NCI-H1930 (cell line): ENCODE measurements around the gene CALD1.

Experiments
- DNase-seq, 2 experiments: peaks; one replicate each; lab custom pipeline; 2025; lab: John Stamatoyannopoulos, UW

Gene CALD1

GRCh38 chr7:134761266-134761665, 18.2 kb upstream of the CALD1 start:
- no peak for DNase-seq

GRCh38 chr7:134763960-134764359, 15.5 kb upstream of the CALD1 start:
- DNase-seq: no peak

DNA sequence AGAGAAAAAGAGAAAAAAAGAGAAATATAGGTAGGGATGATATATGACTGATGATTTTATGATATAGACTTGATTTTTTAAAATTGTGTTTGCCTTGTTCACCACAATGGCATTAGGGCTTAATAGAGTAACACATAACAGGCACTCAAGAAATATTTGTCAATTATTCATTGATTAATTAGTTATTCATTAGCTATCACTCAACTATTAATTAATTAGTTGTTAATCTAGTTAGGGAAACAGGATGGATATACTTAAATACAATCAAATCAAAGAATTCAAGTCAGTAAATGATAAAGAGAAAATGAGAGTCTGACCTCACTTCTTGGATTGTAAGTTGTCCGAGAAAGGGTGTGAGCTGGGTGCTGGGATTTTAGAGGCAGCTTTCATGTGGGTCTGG, 15.1 kb upstream of the CALD1 start:
- DNase-seq: no peak

DNA sequence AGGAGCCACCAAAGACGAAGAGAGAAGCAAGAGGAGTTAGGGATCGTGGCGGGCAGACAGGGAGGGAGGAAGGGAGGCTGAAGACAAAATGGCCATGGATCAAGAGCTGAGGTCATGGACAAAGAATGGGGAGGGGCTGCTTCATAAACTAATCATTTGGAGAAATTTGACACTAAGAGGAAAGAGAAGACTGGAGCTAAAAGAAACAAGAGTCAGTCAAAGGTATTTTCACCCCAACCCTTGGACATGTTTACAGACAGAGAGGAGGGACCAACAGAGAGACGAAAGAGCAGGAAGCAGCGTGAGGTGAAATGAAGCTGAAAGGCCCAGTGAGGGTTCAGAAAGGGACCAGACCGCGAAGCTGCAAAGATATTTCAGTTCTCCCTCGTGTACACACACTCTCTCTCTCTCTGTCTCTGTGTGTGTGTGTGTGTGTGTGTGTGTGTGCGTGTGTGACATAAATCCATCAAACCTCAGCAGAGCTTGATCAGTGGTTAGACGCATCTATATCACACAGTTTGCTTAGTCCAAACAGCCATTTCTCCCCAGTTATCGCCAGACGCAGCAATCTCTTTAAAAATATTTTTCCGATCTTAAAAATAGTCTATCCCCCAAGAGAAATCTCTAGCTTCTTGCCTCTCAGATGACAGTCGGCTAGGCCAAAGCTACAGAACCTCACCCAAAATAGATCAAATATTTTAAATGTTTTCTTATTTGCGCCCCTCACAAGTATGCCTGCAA, 12.5 kb upstream of the CALD1 start:
- no peak for DNase-seq

DNA sequence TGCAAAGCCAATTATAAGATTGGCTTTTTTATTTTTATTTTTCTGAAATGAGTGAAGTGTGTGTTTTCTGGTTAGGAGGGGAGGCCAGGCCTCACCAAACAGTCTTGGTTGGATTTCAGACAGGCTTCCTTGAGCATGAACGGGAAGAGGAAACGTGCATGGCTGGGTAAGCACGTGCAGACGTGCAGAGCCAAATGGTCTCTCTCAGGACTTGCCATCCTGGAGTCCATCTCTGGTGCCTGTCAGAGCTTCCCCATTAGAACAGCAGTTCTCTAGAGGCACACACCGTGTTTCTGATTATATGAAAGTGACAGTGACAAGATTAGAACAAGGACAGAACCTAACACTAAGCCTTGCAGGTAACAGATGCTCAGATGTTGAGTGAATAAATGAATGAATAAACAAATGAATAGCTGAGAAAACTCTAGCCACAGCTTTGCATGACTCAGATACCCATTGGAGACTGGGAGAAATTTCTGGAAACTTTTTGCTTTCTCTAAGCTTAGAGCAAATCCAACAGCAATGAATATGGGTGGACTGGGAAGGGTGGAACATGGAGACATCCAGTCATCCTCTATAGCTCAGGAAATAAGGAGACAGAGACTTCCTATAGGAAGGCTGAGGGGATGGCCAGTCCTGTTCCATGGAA, 11.8 kb upstream of the CALD1 start:
- no peak for DNase-seq

- no peak for DNase-seq
Measured at GRCh38 chr7:134768243-134768642, 11.2 kb upstream of the CALD1 start.

- no peak for DNase-seq
Measured at GRCh38 chr7:134770676-134771075, 8.8 kb upstream of the CALD1 start.

DNA sequence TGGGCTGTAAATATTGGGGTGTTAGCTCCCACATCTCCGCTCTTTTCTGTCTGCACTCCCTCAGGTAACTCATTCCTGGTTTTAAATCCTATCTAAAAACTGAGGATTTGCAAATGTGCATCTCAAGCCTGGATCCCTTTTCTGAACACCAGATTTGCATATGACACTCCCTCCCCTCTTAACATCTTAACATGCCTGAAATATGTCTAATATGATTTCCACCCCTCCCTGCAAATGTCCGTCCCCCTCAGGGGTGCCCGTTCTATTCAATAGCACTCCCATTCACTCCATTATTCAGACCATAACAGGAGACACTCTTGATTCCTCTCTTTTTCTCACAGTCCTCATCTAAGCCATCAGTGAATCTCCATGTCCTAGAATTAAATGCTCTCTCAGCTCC, 8.3 kb upstream of the CALD1 start:
- DNase-seq: no peak

DNA sequence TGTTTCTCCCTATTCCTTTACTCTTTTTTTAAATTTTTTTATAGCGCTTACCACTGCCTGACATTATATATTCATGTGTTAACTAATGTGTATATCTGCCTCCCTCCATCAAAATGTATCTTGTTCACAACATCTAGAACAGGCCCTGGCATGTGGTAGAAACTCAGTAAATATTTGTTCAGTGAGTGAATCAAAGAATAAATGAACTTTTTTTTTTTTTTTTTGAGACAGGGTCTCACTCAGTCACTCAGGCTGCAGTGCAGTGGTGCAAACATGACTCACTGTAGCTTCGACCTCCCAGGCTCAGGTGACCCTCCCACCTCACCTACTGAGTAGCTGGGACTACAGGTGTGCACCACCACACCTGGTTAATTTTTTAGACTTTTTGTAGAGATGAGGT, 7.5 kb upstream of the CALD1 start:
- DNase-seq: no peak

GRCh38 chr7:134772401-134772800, 7.0 kb upstream of the CALD1 start:
- DNase-seq: no peak

DNA sequence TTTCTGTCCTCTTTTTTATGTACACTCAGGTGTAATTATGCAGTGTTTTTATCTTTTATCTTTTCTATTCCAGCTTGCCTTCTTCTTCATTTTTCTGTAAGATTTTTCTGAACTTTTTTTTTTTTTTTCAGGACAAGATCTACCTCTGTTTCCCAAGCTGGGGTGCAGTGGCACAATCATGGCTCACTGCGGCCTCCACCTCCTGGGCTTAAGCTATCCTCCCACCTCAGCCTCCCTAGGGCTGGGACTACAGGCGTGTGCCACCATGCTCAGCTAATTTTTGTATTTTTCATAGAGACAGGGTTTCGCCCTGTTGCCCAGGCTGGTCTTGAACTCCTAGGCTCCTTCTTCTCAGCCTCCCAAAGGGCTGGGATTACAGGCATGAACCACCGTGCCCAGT, 6.3 kb upstream of the CALD1 start:
- DNase-seq: no peak

DNA sequence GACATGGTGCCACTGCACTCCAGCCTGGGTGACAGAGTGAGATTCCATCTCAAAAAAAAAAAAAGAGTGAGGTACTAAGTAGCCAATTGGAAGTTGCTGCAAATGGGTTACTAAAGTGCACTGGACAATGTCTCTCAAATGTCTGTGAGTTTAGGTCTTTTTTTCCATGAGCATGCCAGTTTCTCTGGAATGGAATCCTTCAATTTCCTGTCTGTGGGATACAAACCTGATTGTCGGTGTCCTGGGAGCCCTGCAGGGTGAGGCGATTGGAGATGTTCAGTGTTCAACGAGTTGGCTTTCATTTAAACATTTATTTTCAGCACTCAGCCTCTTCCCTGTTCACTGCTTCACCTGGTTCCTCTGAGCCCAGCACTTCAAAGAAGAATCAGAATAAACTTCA, 5.3 kb upstream of the CALD1 start:
- DNase-seq: no peak

DNA sequence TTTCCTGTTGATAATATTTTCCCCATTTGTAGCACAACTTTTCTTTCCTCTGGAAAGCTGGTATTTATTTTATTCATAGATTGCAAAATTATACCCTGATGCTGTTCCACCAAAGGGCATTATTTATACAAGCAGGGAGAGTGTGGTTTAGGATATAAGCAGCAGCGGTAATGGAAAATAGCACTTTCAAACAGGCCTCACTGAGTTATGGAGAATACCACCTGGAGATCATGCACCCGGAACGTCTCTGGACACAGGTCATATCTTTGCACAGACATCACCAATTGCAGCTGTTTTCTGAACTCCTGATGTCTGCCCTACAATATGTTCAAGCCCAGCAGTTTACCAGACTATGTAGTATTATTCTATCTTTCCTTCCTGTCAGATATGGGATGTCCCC, 2.0 kb upstream of the CALD1 start:
- DNase-seq: no peak

DNA sequence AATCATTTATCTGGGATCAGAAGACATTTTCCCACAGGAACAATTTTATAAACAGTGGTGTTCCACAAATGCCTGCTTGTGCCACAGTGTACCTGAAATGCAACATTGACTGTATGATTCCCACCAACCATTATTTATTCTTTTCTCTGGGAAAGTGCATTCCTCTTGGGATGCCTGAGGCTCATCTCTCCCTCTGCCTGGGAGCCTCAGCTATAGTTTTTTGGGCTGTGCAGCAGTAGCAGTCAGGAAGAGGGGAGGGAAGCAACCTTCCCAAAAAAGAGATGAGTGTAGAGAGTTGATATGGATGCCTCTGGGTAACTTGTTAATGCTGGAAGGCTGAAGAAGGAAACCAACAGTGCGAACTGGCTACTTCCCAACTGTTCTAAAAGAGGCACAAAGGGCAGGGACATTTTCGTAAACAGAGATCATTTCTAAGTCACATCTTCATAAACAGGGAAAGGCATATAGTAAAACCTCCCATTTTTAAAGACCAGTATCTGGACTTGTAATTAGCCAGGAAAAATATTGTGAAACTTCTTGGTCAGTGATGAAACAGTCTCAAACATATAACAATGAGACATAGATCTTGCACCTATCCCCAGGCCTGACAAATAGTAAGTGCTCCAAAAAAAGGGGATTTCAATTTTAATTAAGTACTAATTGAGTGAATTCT, 1.4 kb upstream of the CALD1 start:
- no peak for DNase-seq

- no peak for DNase-seq
Measured at GRCh38 chr7:134779741-134780065, 269 bp downstream of the CALD1 start.

- no peak for DNase-seq
Measured at GRCh38 chr7:134780166-134780828, 863 bp downstream of the CALD1 start.

DNA sequence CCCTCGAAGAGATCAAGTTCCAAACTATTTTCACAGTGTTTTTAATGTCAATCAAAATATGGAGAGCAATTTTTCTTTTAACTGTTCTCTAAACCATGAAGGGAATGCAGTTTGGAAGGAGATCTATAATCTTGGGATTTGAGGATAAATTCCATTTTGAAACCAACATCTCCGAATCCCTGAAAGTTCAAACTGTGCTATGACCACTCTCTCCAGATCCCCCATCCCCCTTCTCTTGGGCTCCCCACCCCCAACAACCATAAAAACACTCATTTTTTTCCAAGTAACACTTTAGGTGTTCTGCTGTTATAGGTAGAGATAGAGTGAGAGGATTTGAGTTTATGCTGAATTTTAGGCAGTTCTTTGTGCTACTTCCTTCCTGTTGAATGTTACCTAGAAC, 1.7 kb downstream of the CALD1 start:
- no peak for DNase-seq

DNA sequence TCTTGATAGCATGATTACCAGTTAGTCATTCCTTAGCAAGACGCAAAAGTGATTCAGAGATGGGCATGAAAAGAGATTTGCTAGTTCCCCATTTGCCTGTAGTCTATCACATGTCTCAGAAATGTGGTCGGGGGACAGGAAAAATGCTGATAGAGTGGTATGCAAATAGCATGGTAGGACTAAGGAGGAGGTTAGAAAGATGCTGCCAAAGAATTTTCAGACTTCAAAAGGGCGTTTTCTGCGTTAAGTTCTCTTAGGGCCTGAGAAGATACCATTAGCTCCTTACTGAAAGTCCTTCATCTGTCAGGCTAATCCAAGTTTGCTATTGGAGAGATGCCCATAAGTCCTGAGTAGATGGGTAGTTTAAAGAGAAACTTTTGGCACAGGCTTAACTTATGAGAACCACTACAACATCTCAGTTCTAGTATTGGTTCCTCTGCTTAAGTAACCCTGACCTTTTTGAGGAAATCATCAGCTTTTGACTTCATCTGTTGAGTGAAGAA, 2.7 kb downstream of the CALD1 start:
- DNase-seq: no peak

GRCh38 chr7:134783294-134784069, 4.0 kb downstream of the CALD1 start:
- DNase-seq: no peak

DNA sequence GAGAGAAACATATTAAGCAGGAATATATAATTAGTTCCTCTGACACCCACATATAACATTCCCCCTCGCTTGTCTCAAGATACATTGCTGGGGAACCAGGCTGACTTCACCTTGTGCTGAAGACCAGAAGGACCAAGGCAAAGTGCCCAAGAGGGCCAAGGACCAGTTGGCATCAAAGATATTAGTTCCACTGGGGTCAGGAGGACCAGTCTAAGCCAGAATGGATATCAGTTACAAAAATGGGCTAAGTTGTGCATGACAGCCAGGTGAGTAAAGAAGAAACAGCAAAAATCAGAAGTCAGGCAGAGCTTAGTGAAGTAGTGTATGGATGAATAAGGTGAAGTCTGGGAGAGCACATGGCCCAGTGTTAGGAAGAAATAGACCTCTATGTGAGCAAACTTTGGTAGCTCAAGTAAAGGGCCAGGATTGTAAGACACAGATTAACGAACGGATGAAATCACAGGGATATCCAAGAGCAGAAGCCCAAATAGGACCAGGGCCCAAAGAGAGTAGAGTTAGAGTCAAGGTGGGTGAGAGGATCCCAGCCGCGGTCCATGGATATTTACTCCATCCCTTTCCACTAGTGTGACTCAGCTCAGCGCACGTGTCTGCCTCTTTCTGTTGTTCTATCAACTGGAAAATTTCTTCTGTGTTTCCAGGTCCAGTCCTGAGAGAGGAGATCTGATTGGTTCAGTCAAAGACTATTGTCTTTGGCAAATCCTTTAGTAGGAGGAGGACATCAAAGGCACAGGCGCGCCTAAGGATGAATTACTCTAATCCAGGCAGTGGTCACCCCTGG, 5.0 kb downstream of the CALD1 start:
- no peak for DNase-seq

GRCh38 chr7:134785842-134786241, 6.4 kb downstream of the CALD1 start:
- no peak for DNase-seq
